GM19372 (cell line): ENCODE results near the gene RAPGEF3.

Experiments
- ATAC-seq: cut with Tn5 transposase; IDR thresholded peaks from one replicate; pipeline ENCODE4 v1.9.1; 2021; ENCODE audit warnings: mild to moderate bottlenecking, low read depth, moderate library complexity; ENCODE audit not compliant: unreplicated experiment

The RAPGEF3 gene

GRCh38 chr12:47705229-47705565 is 53.5 kb downstream of the RAPGEF3 start:
- ATAC-seq: no peak

GRCh38 chr12:47704719-47705118 is 54.0 kb downstream of the RAPGEF3 start:
- no peak for ATAC-seq

GRCh38 chr12:47700263-47700662 is 58.4 kb downstream of the RAPGEF3 start:
- ATAC-seq: no peak

- ATAC-seq: no peak
These were observed 60.0 kb downstream of the RAPGEF3 start for GRCh38 chr12:47698631-47699030.

GRCh38 chr12:47698055-47698454 is 60.6 kb downstream of the RAPGEF3 start:
- ATAC-seq: no peak

- ATAC-seq: no peak
These were observed 69.5 kb downstream of the RAPGEF3 start for GRCh38 chr12:47689215-47689614.

GRCh38 chr12:47687636-47688035 is 71.0 kb downstream of the RAPGEF3 start:
- ATAC-seq: no peak

GRCh38 chr12:47686645-47687240 is 71.9 kb downstream of the RAPGEF3 start:
- no peak for ATAC-seq
